HG03558 (cell line): ENCODE results near the gene ZNF429.
A peak's percentile ranks its signal among the peaks of the same experiment; 100 is the strongest.
"Not testable (repeated sequence)": the region's sequence is repeated elsewhere in the genome, so short reads cannot be mapped to it uniquely, and the experiment has no call there.

Experiments
- ATAC-seq: cut with Tn5 transposase; IDR thresholded peaks from one replicate; pipeline ENCODE4 v1.9.1; 2021; ENCODE audit warnings: moderate number of reproducible peaks; ENCODE audit not compliant: unreplicated experiment; ENCODE audit errors: extremely low read depth

The ZNF429 gene

GRCh38 chr19:21505459-21506451 is at the start of gene ZNF429:
ZNF429 (plus strand) TSS chr19:21505602; CDS start chr19:21505772, 170 bp downstream.
- peak; percentile 97 for ATAC-seq

GRCh38 chr19:21460686-21461085 is 44.7 kb upstream of the ZNF429 start:
- no peak for ATAC-seq

DNA sequence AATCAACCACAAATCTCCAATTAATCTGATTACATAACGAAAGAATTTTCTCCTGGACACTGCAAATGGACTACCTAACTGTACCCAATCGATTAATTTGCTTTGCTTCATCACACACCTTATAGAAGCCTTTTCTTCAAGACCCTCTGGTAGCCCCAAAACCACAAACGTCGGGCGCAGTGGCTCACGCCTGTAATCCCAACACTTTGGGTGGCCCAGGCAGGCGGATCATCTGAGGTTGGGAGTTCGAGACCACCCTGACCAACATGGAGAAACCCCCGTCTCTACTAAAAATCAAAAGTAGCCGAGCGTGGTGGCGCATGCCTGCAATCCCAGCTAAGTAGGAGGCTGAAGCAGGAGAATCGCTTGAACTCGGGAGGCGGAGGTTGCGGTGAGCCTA is 42.9 kb upstream of the ZNF429 start:
- ATAC-seq: no peak

DNA sequence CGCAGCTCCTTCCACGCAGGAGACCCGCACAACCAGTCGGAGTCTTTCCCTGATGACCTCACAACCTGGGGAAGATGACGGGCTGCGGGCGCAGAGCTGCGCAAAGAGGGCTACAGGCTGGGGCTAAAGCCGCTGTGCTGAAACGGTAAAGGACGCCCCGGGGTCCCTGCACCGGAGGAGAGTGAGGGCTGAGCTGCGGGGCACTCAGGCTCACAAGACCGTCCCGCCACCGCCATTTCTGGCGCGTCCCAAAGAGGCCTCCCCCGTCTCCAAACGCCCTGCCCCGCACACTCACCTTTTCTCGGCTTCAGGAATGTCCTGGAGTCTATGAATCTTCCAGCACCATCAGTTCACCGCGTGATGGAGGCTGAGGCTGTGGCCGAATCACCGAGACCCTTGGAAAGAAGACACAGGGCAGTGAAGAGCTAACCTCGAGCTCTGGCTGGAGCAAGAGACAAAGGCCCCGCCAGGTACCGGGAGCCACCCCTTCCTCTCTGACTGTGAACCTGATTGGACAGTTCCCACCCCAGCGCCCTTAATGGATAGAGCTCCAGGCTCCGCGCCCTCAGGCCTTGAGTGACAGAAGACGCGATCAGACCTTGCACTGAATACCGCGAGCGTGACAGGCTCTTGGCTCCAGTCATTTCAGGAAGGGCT is 41.8 kb upstream of the ZNF429 start:
- ATAC-seq: no peak

DNA sequence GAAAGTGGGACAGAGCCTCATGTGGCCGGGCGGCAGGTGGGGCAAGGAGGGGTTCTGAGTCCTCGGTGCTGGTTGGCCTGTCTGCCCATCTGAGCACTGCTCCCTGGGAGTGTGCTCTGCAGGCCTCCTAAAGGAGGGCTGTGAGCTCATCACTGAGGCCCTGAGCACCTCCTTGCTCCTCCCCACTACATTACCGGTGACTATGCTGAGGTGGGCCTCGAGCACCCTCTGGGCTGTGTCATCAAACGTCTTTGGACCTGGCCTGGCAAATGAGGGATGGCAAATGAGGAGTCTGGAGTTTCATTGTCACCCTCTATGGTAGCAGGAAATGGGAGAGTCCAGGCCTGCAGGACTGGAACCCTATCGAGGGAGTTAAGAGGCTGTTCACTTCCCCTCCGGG is 38.8 kb upstream of the ZNF429 start:
- ATAC-seq: no peak

- no peak for ATAC-seq
Measured at GRCh38 chr19:21468791-21469190, 36.6 kb upstream of the ZNF429 start.

DNA sequence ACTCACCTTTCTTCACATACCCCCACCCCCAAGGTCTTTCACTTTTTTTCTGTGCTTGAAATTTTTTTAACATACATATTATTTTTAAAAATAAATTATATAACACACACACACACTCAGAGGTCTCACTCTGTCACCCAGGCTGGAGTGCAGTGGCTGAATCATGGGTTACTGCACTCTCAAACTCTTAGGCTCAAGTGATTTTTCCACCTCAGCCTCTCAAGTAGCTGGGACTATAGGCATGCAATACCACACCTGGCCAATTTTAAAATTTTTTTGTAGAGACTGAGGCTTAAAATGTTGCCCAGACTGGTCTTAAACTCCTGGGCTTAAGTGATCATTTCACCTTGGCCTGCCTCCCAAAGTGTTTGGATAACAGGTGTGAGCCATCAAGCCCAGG is 32.9 kb upstream of the ZNF429 start:
- no peak for ATAC-seq

DNA sequence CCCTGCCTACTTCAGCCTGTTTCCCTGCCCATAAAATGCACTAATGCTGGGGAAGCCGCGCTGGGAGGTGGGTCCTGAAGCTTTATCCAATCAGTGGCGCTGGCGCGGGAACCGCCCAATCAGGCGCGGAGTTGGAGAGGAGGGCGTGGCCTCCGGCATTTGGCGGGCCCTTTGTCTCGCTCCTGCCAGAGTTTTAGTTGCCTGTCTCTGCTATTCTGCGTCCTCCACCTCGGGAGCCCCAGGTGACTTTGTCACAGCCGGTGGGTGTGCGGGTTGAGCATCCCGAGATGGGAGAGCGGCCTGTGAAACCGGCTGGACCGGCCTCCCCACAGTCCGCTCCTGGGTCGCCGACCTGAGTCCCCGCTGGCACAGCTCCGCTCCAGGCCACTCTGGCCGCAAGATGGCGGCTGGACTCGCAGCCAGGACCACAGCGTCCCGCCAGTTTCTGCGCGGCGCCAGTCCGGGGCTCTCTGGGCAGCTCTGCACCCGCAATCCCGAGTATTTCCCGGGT is 30.7 kb upstream of the ZNF429 start:
- ATAC-seq: peak; percentile 80

DNA sequence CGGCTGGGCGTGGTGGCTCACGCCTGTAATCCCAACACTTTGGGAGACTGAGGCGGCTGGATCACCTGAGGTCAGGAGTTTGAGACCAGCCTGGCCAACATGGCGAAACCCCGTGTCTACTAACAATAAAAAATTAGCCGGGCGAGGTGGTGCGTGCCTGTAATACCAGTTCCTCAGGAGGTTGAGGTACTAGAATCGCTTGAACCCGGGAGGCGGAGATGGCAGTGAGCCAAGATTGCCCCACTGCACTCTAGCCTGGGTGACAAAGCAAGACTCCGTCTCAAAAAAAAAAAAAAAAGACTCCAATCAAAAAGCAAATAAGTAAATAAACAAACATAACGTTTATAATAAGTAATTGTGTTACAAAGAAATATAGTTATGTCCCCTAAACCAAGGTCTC is 23.0 kb upstream of the ZNF429 start:
- not testable (repeated sequence) for ATAC-seq

- ATAC-seq: no peak
Measured at GRCh38 chr19:21482863-21483276, 22.5 kb upstream of the ZNF429 start.

GRCh38 chr19:21483589-21484170 is 21.7 kb upstream of the ZNF429 start:
- ATAC-seq: no peak

- no peak for ATAC-seq
Measured at GRCh38 chr19:21484631-21485030, 20.8 kb upstream of the ZNF429 start.

GRCh38 chr19:21485926-21486325 is 19.5 kb upstream of the ZNF429 start:
- ATAC-seq: no peak

- no peak for ATAC-seq
Measured at GRCh38 chr19:21487969-21488368, 17.4 kb upstream of the ZNF429 start.

GRCh38 chr19:21491146-21491545 is 14.3 kb upstream of the ZNF429 start:
- ATAC-seq: no peak

DNA sequence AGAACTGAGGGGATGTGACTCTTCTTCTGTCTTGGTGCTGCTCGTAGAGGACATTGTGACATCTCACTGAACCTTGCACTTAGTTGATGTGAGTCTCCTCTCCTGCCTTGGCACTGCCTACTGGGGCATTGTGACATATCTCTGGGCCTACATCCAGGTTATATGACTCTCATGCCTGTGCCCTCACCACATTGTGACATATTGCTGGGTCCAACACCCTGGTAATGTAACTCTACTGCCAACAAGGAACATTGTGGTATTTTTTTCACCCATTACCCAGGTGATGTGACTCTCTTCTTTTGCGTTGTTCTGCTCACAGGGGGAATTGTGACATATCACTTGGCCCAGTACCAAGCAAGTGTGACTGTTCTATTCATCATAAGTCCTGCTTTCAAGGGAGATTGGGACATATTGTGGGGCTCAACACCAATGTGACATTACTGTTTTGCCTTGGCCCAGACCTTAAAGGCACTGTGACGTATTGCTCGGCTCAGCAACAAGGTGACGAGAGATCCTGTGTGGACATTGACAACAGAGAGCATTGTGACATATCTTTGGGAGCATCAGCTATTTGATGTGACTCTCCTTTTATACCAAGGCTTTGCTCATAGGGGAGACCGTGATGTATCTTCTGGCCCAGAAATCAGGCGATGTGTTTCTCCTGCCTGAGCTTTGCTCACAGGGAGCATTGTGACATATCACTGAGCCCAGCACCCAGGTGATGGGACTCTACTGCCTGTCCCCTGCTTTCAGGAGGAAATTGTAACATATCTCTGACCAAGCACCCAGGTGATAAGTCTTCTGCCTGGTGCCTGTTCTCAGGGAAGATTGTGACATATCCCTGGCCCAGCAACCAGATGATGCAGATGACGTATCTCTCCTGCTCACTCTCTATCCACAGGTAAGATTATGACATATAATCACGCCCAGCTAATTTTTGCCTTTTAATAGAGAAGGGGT is 12.2 kb upstream of the ZNF429 start:
- ATAC-seq: no peak

GRCh38 chr19:21496876-21497275 is 8.5 kb upstream of the ZNF429 start:
- ATAC-seq: no peak

DNA sequence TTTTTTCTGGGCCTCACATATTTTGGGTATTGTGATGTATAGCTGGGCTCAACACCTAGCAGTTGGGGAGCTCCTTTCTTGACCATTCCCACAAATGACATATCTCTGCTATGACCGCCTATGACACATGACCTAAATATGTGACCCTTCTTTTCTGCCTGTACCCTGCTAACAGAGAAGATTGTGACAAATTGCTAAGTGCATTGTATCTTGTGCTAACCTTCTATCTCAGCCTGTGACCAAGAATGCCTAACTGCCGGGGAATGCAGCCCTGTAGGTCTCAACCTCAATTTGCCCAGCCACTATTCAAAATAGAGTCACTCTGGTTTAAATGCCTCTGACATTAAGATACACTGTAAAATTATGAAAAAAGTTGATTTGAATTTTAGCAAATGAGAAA is 6.8 kb upstream of the ZNF429 start:
- no peak for ATAC-seq

DNA sequence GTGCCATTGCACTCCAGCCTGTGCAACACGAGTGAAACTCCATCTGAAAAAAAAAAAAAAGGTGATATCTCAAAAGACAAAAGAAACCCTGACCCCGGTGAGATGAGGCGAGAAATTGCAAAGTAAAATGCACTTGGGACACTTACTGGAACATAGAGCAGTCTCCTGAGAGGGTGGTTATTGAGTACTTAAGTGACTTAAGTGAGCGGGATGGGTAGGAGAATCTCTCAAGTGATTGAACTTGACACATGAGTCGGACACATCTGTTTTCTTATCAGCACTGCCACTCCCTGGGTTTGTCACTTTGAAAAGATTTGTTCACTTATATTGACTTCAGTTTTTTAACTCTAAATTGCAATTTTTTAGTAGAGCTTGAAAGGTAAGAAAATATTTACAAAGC is 2.8 kb downstream of the ZNF429 start:
- no peak for ATAC-seq

- not testable (repeated sequence) for ATAC-seq
Measured at GRCh38 chr19:21511058-21511457, 5.7 kb downstream of the ZNF429 start.
